NCI-H2196 (cell line): ENCODE data around the gene URB1.
"Not testable (repeated sequence)": the region's sequence is repeated elsewhere in the genome, so short reads cannot be mapped to it uniquely, and the experiment has no call there.

Source experiments
- DNase-seq: peaks from one replicate; lab custom pipeline; 2025; ENCODE audit not compliant: unreplicated experiment; lab: John Stamatoyannopoulos, UW

Gene URB1

DNA sequence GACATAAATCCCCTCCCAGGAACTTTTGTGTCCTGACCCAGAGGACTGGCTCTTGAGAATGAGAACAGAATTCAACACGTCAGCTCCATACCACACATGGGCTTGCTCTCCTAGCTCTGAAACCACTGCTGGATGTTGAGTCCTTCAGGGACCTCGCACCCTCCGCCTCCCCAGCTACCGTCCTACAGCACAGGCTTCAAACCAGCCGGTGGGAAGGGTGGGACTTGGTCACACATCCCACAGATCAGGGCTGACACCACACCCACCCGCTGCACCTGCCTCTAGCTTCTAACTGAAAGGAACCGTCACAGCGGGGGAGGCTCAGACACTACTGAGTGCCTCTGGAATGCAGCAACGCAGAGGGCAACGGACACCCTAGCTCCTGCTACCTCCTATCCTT lies 70.1 kb downstream of the URB1 start:
- no peak for DNase-seq

DNA sequence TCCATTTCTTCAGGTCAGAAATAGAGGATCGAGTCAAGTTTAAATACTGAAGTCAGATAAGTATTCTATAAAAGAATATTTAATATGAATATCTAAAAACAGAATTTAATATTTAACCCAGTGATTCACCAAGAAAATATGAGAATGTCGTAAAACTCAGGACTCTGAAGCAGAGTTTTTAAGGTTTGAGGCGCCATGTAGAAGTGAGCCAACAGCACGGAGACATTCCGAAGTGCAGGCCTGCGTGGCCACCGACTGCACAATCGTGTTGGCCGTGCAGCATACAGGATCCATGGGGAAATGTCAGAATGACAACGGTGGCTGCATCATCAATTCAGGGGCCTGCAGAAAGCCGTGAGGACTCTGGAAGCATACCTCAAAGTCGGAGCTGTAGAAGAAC lies 70.7 kb downstream of the URB1 start:
- DNase-seq, result no peak

DNA sequence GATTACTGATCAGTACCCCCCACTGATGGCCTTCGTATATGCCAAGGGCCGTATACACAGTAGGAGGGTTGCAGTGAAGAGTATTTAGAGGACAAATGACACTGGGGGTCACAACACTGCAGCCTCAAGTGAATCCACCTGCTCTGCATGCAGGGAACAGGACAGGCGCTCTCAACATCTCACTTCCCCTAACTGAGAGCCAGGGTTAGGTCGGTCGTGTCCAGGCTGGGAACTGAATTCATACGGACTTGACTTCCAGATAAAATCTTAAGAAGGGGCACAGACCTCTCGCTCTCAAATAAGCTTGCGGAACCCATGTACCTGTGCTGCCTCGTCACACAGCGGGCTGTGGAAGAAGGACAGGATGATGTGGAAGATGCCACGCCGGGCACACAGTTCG lies 71.3 kb downstream of the URB1 start:
- DNase-seq, result no peak

- DNase-seq, result no peak
These were observed 72.1 kb downstream of the URB1 start for GRCh38 chr21:32320726-32321125.

DNA sequence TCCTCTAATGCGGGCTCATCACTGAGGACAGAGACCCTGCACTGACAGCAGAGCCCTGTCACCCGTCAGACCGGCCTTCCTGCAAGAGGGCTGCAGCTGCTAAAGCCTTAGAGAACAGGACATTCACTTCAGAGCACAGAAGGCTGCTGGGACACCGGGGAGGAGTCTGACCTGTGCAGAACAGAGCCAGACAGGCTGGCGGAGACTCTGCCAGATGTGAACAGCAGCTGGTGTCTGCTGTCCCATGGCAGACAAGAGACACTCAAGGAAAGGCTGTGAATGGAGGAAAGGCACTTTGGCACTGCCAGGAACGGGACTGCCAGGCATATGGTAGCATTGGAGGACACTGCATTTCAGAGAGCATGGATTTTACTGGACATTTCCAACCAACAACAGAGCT lies 72.8 kb downstream of the URB1 start:
- no peak for DNase-seq

DNA sequence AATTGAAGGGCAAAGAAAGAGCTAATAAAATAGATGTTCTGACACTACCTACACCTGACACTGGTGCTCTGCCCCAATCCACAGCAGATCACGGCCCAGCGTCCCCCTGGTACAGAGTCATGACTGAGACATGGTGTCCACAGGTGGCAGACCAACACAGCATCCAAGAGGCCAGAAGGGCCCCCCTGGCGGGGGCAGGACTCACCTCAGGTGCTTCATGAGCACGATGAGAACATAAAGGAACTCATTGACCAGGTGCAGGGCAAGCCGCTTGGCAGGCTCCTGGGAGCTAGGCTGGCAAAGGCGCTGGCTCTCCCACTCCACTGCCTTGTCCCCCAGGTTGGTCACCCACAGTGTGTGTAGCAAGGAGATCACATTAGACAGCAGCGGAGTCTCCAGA lies 73.8 kb downstream of the URB1 start:
- no peak for DNase-seq

- DNase-seq, result no peak
These were observed 75.1 kb downstream of the URB1 start for GRCh38 chr21:32317726-32318125.

DNA sequence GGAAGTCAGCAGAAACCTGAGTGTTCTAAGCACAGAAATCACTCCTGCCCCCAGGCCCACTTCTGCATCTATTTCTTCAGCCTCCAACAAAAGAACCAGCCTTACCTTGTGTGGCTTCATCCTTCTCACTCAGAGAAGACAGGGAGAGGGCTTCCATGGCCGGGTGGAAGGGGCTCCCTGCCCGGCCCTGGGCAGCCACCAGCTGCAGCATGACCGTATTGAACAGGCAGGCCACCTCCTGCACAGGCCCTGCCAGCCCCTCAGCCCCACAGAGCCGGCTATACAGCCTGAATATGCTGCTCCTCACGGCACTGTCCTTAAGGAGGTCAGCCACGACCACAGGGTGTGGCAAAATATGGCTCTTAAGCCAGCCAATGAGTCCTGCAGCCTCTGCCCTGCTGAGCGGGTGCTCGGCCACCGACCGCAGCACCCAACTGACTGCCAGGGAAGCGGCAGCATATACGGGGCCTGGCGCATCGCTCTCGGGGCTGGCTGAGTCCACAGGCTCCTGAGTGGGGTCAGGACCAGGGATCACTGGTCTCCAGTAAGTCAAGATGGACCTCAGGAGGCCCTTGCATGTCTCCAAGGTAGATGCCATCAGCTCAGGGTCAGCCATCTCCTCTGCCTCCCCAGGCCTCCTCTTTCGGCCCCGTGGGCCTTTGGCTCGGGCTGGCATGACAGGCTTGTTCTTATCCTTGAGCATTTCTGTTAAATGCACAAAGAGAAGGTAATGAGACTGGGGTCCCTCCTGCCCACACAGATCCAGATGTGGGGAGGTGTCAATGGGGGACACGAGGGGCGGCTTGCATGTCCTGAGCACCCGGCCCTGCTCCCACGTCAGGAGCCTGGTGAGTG lies 76.2 kb downstream of the URB1 start:
- no peak for DNase-seq

DNA sequence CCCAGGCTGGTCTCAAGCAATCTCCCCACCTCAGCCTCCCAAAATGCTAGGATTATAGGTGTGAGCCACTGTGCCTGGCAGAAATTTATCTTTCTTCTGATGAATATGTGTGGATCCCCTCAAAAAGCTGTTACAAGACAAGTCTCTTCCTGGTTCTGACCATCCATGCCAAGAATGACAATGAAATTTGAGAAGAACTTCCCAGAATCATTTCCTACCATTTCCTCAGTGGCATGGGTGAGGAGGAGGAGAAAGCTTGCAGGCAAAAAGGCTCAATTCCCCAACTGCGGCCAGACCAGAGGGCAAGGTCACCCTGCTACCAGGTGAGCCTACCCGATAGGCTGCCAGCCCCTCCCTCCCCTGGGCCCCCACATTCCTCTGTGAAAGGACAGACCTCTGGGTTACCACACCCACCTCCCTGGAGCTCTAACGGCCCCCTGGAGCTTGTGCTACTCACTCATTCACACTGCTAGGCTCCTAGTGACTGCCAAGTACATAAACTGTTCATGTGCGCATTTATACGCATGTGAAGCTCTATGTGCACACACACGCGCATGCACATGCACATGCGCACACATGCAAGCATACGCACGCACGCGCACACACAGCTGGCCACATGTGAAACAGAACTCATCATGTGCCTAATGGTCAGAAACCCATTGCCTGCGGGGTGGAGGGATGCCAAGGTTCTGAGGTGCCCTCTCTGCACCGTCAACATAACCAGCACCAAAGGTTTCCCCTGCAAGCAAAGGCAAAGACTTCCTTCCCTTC lies 77.1 kb downstream of the URB1 start:
- no peak for DNase-seq

GRCh38 chr21:32314806-32315205 lies 78.0 kb downstream of the URB1 start:
- no peak for DNase-seq

GRCh38 chr21:32312976-32313375 lies 79.8 kb downstream of the URB1 start:
- DNase-seq, result no peak

GRCh38 chr21:32312326-32312725 lies 80.5 kb downstream of the URB1 start:
- DNase-seq, result no peak

DNA sequence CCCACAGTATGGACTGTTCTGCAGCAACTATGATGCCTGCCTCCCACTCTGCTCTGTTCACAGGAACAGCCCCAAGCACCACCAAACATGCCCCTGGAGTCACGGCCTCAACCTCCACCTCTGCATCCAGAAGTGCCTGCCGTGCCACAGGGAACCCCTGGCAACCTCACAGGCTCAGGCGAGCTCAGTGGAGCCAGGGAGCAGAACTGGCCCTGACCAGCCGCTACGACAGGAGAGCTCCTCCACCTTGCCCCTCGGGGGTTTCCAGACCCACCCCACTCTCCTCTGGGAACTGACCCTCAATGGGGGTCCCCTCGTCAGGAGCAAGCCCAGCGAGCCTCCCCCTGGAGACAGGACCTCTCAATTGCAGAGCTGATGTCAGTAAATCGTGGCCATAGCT lies 81.2 kb downstream of the URB1 start:
- no peak for DNase-seq

GRCh38 chr21:32310976-32311375 lies 81.8 kb downstream of the URB1 start:
- not testable (repeated sequence) for DNase-seq

DNA sequence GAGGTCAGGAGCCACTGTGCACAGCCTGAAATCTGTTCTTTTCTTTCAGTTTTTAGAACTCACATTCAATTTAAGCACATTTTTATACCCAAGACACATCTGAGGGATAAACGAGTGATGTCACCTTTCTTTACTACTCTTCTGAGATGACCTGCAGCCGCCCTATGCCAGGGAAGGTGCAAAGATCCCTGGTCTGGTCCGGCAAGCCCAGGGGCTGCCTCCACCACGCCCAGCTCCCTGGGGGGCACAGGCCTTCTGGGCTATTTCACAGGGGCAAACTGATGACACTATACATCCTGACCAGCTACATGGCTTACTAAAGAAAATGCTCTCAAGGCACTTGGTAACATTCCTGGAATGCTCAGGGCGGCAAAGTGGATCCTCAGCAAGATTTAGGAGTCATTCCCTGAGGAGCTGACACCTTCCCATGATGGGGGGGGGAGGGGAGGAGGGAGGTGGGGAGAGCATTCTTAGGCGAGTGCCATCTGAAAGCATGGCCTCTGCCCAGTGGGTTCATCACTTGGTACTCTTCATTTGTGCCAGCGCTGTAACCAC lies 82.8 kb downstream of the URB1 start:
- DNase-seq, result no peak

DNA sequence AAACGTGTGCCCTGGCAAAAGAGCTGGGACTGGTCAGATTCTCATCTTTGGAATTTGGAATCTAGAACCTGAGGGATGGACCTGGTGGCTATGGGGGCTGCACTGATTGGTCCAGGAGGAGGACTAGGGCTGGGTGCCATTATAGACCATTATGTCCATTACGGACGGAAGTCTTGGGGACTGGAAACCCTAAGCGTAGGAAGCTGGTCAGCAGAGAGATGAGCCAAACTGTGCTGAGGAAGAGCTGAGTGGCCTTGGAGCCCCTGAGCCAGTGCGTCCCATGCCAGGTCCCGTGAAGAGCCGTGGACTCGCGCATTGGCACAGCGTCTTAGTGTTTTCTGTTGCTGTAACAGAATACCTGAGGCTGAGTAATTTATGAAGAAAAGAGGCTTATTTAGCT lies 84.1 kb downstream of the URB1 start:
- DNase-seq, result no peak

DNA sequence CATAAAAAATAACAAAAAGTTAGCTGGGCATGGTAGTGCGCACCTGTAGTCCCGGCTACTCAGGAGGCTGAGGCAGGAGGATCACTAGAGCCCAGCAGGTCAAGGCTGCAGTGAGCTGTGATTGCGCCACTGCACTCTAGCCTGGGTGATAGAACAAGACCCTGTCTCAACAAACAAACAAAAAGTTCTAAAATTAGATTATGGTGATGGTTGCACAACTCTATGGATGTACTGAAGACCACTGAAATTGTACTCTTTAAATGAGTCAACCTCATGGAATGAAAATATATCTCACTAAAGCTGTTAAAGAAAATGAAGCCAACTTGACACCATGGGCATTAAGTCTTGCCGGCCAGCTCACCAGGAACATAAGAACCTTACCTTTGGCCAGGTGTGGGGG lies 85.1 kb downstream of the URB1 start:
- no peak for DNase-seq

- DNase-seq, result no peak
These were observed 86.6 kb downstream of the URB1 start for GRCh38 chr21:32306021-32306780.

DNA sequence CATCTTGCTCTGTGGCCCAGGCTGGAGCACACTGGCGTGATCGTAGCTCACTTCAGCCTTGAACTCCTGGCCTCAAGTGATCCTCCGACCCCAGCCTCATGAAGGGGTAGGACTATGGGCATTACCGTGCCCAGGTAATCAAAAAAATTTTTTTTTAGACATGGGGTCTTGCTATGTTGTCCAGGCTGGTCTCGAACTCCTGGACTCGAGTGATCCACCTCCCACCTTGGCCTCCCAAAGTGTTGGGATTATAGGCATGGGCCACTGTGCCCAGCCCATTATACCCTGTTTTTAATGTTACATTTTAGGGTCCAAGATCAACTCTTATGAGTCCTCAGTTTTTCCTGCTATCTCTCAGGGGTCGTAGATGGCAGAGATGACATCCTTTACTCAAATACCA lies 87.8 kb downstream of the URB1 start:
- DNase-seq, result no peak

GRCh38 chr21:32303385-32303784 lies 89.4 kb downstream of the URB1 start:
- no peak for DNase-seq

DNA sequence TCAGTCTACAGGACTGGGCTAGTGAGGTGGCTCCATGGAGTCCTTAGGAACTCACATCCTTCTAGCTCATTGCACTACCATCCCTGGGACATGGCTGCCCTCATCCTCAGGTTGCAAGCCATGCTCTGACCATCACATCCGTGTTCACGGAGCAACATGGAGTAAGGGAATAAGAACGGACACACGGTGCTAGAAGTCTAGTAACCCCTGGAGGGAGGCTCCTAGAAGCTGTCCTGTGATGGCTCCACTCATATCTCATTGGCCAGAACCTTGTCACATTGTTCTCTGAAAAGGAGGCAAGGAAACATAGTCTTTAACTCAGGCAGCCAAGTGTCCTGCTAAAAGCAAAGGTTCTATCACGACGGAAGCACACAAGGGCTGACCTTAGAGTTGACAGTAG lies 90.3 kb downstream of the URB1 start:
- no peak for DNase-seq
